HepG2 (cell line): Measurements from ENCODE around the gene APC2. TPM values are rescaled to one million over a fixed set of nuclear protein-coding genes. Genes with fewer than 3 reads are reported as not detected.

Source experiments
- BRD4 ChIP-seq: sonication (generic); formaldehyde crosslinking; IDR thresholded peaks from 2 replicates; pipeline ENCODE4 v1.4.0; 2020; ENCODE audit warnings: missing genetic modification reagents
- GLI4 ChIP-seq: sonication (generic); formaldehyde crosslinking; IDR thresholded peaks from 2 replicates; pipeline ENCODE4 v1.5.1; 2020; ENCODE audit warnings: missing genetic modification reagents, mild to moderate bottlenecking, moderate library complexity, borderline replicate concordance
- HOXA7 ChIP-seq: sonication (generic); formaldehyde crosslinking; IDR thresholded peaks from 2 replicates; pipeline ENCODE4 v1.8.1; 2022; ENCODE audit warnings: mild to moderate bottlenecking, missing genetic modification reagents, moderate library complexity
- KDM4B ChIP-seq: sonication (generic); formaldehyde crosslinking; IDR thresholded peaks from 2 replicates; pipeline ENCODE4 v1.4.0; 2020; ENCODE audit warnings: missing genetic modification reagents
- KLF11 ChIP-seq: IDR thresholded peaks from 2 replicates; pipeline ENCODE4 v1.6.1; 2016; ENCODE audit warnings: missing compliant biosample characterization
- PHF21A ChIP-seq: sonication (generic); formaldehyde crosslinking; IDR thresholded peaks from 2 replicates; pipeline ENCODE4 v1.5.0; 2020; ENCODE audit warnings: mild to moderate bottlenecking, missing genetic modification reagents
- PHF8 ChIP-seq: sonication (generic); formaldehyde crosslinking; IDR thresholded peaks from 2 replicates; pipeline ENCODE4 v1.5.0; 2020; ENCODE audit warnings: missing genetic modification reagents
- TCF7L2 ChIP-seq: IDR thresholded peaks from 2 replicates; pipeline ENCODE4 v1.6.1; 2011; ENCODE audit warnings: mild to moderate bottlenecking, low read depth, low read length, moderate library complexity
- THAP7 ChIP-seq: sonication (generic); formaldehyde crosslinking; IDR thresholded peaks from 2 replicates; pipeline ENCODE4 v1.8.1; 2023; ENCODE audit warnings: mild to moderate bottlenecking, missing genetic modification reagents
- ZBED4 ChIP-seq: sonication (generic); formaldehyde crosslinking; IDR thresholded peaks from 2 replicates; pipeline ENCODE4 v1.4.0; 2020; ENCODE audit warnings: missing genetic modification reagents, borderline replicate concordance
- ZBTB34 ChIP-seq: sonication (generic); formaldehyde crosslinking; IDR thresholded peaks from 2 replicates; pipeline ENCODE4 v1.8.0; 2022; ENCODE audit warnings: mild to moderate bottlenecking, missing genetic modification reagents
- ZNF143 ChIP-seq: sonication (generic); formaldehyde crosslinking; IDR thresholded peaks from 2 replicates; pipeline ENCODE4 v1.4.0; 2020; ENCODE audit warnings: missing genetic modification reagents
- ZNF260 ChIP-seq: sonication (generic); formaldehyde crosslinking; IDR thresholded peaks from 2 replicates; pipeline ENCODE4 v1.4.0; 2020; ENCODE audit warnings: missing genetic modification reagents, low read depth, mild to moderate bottlenecking, borderline replicate concordance
- ZNF264 ChIP-seq: sonication (generic); formaldehyde crosslinking; IDR thresholded peaks from 2 replicates; pipeline ENCODE4 v1.4.0; 2020; ENCODE audit warnings: missing genetic modification reagents
- ZNF275 ChIP-seq: sonication (generic); formaldehyde crosslinking; IDR thresholded peaks from 2 replicates; pipeline ENCODE4 v1.8.0; 2022; ENCODE audit warnings: missing genetic modification reagents, mild to moderate bottlenecking, inconsistent platforms, borderline replicate concordance
- ZNF280D ChIP-seq: sonication (generic); formaldehyde crosslinking; IDR thresholded peaks from 2 replicates; pipeline ENCODE4 v1.5.1; 2020; ENCODE audit warnings: mild to moderate bottlenecking, missing genetic modification reagents
- ZNF333 ChIP-seq: sonication (generic); formaldehyde crosslinking; IDR thresholded peaks from 2 replicates; pipeline ENCODE4 v1.4.0; 2020; ENCODE audit warnings: mild to moderate bottlenecking, missing genetic modification reagents, borderline replicate concordance
- ZNF749 ChIP-seq: sonication (generic); formaldehyde crosslinking; IDR thresholded peaks from 2 replicates; pipeline ENCODE4 v1.8.0; 2022; ENCODE audit warnings: mild to moderate bottlenecking, missing genetic modification reagents, moderate library complexity, borderline replicate concordance
- ZSCAN31 ChIP-seq: sonication (generic); formaldehyde crosslinking; IDR thresholded peaks from 2 replicates; pipeline ENCODE4 v1.5.0; 2020; ENCODE audit warnings: low read depth, mild to moderate bottlenecking, missing genetic modification reagents
- polyA plus RNA-seq, 8 experiments: library from polyadenylated mRNA; depleted of rRNA in 3 of 8; stranded (reverse) in 7 of 8; unstranded in 1 of 8; fragments of >200 nt; fragmentation: Illumina TruSeq in 4 of 8; extraction: Trizol in 4 of 8; gene quantifications; 2 replicates each; pipeline versions ENCODE4 v1.2.1 to v1.2.3, GENCODE V29; 2011 to 2016; ENCODE audit warnings: low read depth in 4 of 8, missing spikeins in 1 of 8, mixed read lengths in 1 of 8; ENCODE audit not compliant: insufficient read depth in 1 of 8
- total RNA-seq, 5 experiments: library from RNA; depleted of rRNA; stranded (reverse); fragments of >200 nt; fragmentation: Illumina TruSeq; extraction: Trizol; gene quantifications; 2 replicates each; pipeline ENCODE4 v1.2.3, GENCODE V29; 2016; ENCODE audit warnings: low read depth in 1 of 5

Gene APC2
- total and polyA plus RNA-seq, 2 of the 13 experiments (the other 11 are each of a cell fraction or from before 2014, with no cell fraction given): 0.08 to 0.22 TPM

GRCh38 chr19:1407528-1408299 is 42.2 kb upstream of the APC2 start, which contains the start of gene DAZAP1 (continued):
- TF ChIP-seq TCF7L2: no peak
- no peak for TF ChIP-seq GLI4 (CRISPR knock-in tag)
- no peak for TF ChIP-seq BRD4 (CRISPR knock-in tag)
- no peak for TF ChIP-seq KLF11 (CRISPR knock-in tag)
- no peak for TF ChIP-seq KDM4B
- no peak for TF ChIP-seq ZNF260 (CRISPR knock-in tag)
- no peak for TF ChIP-seq HOXA7
- TF ChIP-seq PHF21A: peak; percentile 6; the same call in 1 of the 2 replicates
- TF ChIP-seq ZBTB34 (CRISPR knock-in tag): no peak
- TF ChIP-seq ZNF264 (CRISPR knock-in tag): no peak
- TF ChIP-seq ZNF749 (CRISPR knock-in tag): no peak
- TF ChIP-seq ZNF333: 0 out of 2 replicates have a peak, but pooled peaks have one; percentile 24
- no peak for TF ChIP-seq ZBED4 (CRISPR knock-in tag)
- no peak for TF ChIP-seq ZSCAN31 (CRISPR knock-in tag)
- no peak for TF ChIP-seq ZNF280D (CRISPR knock-in tag)
- TF ChIP-seq THAP7: no peak
- no peak for TF ChIP-seq ZNF143
- 0 out of 2 replicates have a peak, but pooled peaks have one; percentile 23 for TF ChIP-seq ZNF275
- peak; percentile 13; the same call in 1 of the 2 replicates for TF ChIP-seq PHF8 (CRISPR knock-in tag)
